HepG2 (cell line): ENCODE data around the gene CPPED1. TPM values are rescaled to one million over a fixed set of nuclear protein-coding genes. Genes with fewer than 3 reads are reported as not detected.

Experiments used
- AGO1 ChIP-seq: fragments of 200-400 bp; formaldehyde crosslinking; IDR thresholded peaks from 2 replicates; pipeline ENCODE4 v1.6.1; 2017; ENCODE audit warnings: mild to moderate bottlenecking, low read depth, low read length, moderate library complexity; ENCODE audit not compliant: poor library complexity, severe bottlenecking
- CCDC6 ChIP-seq: sonication (generic); formaldehyde crosslinking; IDR thresholded peaks from 2 replicates; pipeline ENCODE4 v1.8.1; 2022; ENCODE audit warnings: mild to moderate bottlenecking, missing genetic modification reagents, moderate library complexity
- DDIT3 ChIP-seq: sonication (generic); formaldehyde crosslinking; IDR thresholded peaks from 2 replicates; pipeline ENCODE4 v1.4.0; 2020; ENCODE audit warnings: mild to moderate bottlenecking, missing genetic modification reagents
- HCFC1 ChIP-seq: fragments of 150-350 bp; IDR thresholded peaks from 2 replicates; pipeline ENCODE4 v1.6.1; 2014; ENCODE audit warnings: low read depth, low read length
- HNF4G ChIP-seq, 2 experiments: sonication (generic) in 1 of 2; formaldehyde crosslinking in 1 of 2; IDR thresholded peaks; 2 replicates each; pipeline versions ENCODE4 v1.4.0 to v1.6.1; 2011 to 2020; ENCODE audit warnings: borderline replicate concordance in 2 of 2, low read depth in 2 of 2, mild to moderate bottlenecking in 2 of 2, low read length in 1 of 2, missing genetic modification reagents in 1 of 2, moderate library complexity in 1 of 2
- MBD4 ChIP-seq: IDR thresholded peaks from 2 replicates; pipeline ENCODE4 v1.6.1; 2012; ENCODE audit warnings: low read length, inconsistent platforms, borderline replicate concordance
- MYC ChIP-seq: sonication (generic); formaldehyde crosslinking; IDR thresholded peaks from 2 replicates; pipeline ENCODE4 v1.9.0; 2021; ENCODE audit warnings: missing genetic modification reagents, borderline replicate concordance
- NFYB ChIP-seq: sonication (generic); formaldehyde crosslinking; IDR thresholded peaks from 2 replicates; pipeline ENCODE4 v1.4.0; 2020; ENCODE audit warnings: missing genetic modification reagents
- POGZ ChIP-seq: sonication (generic); formaldehyde crosslinking; IDR thresholded peaks from 2 replicates; pipeline ENCODE4 v1.4.0; 2020; ENCODE audit warnings: mild to moderate bottlenecking, missing genetic modification reagents
- POLR2AphosphoS5 ChIP-seq: IDR thresholded peaks from 2 replicates; pipeline ENCODE4 v1.6.1; 2012; ENCODE audit warnings: low read depth, low read length
- SUZ12 ChIP-seq: fragments of 150-350 bp; IDR thresholded peaks from 2 replicates; pipeline ENCODE4 v1.6.1; 2014; ENCODE audit warnings: low read depth, low read length
- ZEB1 ChIP-seq: IDR thresholded peaks from 2 replicates; pipeline ENCODE4 v1.6.1; 2012; ENCODE audit warnings: mild to moderate bottlenecking, low read depth, inconsistent platforms; ENCODE audit not compliant: insufficient replicate concordance
- ZFY ChIP-seq: sonication (generic); formaldehyde crosslinking; IDR thresholded peaks from 2 replicates; pipeline ENCODE4 v1.4.0; 2020; ENCODE audit warnings: missing genetic modification reagents
- ZNF235 ChIP-seq: sonication (generic); formaldehyde crosslinking; IDR thresholded peaks from 2 replicates; pipeline ENCODE4 v1.8.1; 2023; ENCODE audit warnings: mild to moderate bottlenecking, missing genetic modification reagents, borderline replicate concordance
- ZNF337 ChIP-seq: sonication (generic); formaldehyde crosslinking; IDR thresholded peaks from 2 replicates; pipeline ENCODE4 v1.5.1; 2020; ENCODE audit warnings: missing genetic modification reagents, low read depth, mild to moderate bottlenecking, borderline replicate concordance
- ZNF367 ChIP-seq: sonication (generic); formaldehyde crosslinking; IDR thresholded peaks from 2 replicates; pipeline ENCODE4 v1.4.0; 2020; ENCODE audit warnings: missing genetic modification reagents, borderline replicate concordance
- ZNF430 ChIP-seq: sonication (generic); formaldehyde crosslinking; IDR thresholded peaks from 2 replicates; pipeline ENCODE4 v1.9.0; 2021; ENCODE audit warnings: mild to moderate bottlenecking, missing genetic modification reagents
- ZNF547 ChIP-seq: sonication (generic); formaldehyde crosslinking; IDR thresholded peaks from 2 replicates; pipeline ENCODE4 v1.5.1; 2020; ENCODE audit warnings: mild to moderate bottlenecking, missing genetic modification reagents
- ZNF563 ChIP-seq: sonication (generic); formaldehyde crosslinking; IDR thresholded peaks from 2 replicates; pipeline ENCODE4 v1.8.0; 2022; ENCODE audit warnings: mild to moderate bottlenecking, moderate library complexity, missing genetic modification reagents
- ZNF614 ChIP-seq: IDR thresholded peaks from 2 replicates; pipeline ENCODE4 v1.6.1; 2018; ENCODE audit warnings: missing biosample characterization, missing genetic modification reagents, inconsistent platforms, borderline replicate concordance
- ZNF672 ChIP-seq: sonication (generic); formaldehyde crosslinking; IDR thresholded peaks from 2 replicates; pipeline ENCODE4 v1.8.1; 2022; ENCODE audit warnings: missing genetic modification reagents
- ZNF687 ChIP-seq: sonication (generic); formaldehyde crosslinking; IDR thresholded peaks from 2 replicates; pipeline ENCODE4 v1.5.1; 2020; ENCODE audit warnings: mild to moderate bottlenecking, missing genetic modification reagents, moderate library complexity
- ZNF780A ChIP-seq: sonication (generic); formaldehyde crosslinking; IDR thresholded peaks from 2 replicates; pipeline ENCODE4 v1.8.0; 2022; ENCODE audit warnings: mild to moderate bottlenecking, missing genetic modification reagents, moderate library complexity
- ZNF83 ChIP-seq: sonication (generic); formaldehyde crosslinking; IDR thresholded peaks from 2 replicates; pipeline ENCODE4 v1.4.0; 2020; ENCODE audit warnings: missing genetic modification reagents, mild to moderate bottlenecking, borderline replicate concordance
- polyA plus RNA-seq, 8 experiments: library from polyadenylated mRNA; depleted of rRNA in 3 of 8; stranded (reverse) in 7 of 8; unstranded in 1 of 8; fragments of >200 nt; fragmentation: Illumina TruSeq in 4 of 8; extraction: Trizol in 4 of 8; gene quantifications; 2 replicates each; pipeline versions ENCODE4 v1.2.1 to v1.2.3, GENCODE V29; 2011 to 2016; ENCODE audit warnings: low read depth in 4 of 8, missing spikeins in 1 of 8, mixed read lengths in 1 of 8; ENCODE audit not compliant: insufficient read depth in 1 of 8
- total RNA-seq, 5 experiments: library from RNA; depleted of rRNA; stranded (reverse); fragments of >200 nt; fragmentation: Illumina TruSeq; extraction: Trizol; gene quantifications; 2 replicates each; pipeline ENCODE4 v1.2.3, GENCODE V29; 2016; ENCODE audit warnings: low read depth in 1 of 5
- TF ChIP-seq, protein P1 (sequence below): sonication (generic); formaldehyde crosslinking; IDR thresholded peaks from 2 replicates; pipeline ENCODE4 v1.4.0; 2020; ENCODE audit warnings: missing genetic modification reagents

CPPED1 gene
- total and polyA plus RNA-seq, 2 of the 13 experiments (the other 11 are each of a cell fraction or from before 2014, with no cell fraction given), result 66.6 to 71.3 TPM

DNA sequence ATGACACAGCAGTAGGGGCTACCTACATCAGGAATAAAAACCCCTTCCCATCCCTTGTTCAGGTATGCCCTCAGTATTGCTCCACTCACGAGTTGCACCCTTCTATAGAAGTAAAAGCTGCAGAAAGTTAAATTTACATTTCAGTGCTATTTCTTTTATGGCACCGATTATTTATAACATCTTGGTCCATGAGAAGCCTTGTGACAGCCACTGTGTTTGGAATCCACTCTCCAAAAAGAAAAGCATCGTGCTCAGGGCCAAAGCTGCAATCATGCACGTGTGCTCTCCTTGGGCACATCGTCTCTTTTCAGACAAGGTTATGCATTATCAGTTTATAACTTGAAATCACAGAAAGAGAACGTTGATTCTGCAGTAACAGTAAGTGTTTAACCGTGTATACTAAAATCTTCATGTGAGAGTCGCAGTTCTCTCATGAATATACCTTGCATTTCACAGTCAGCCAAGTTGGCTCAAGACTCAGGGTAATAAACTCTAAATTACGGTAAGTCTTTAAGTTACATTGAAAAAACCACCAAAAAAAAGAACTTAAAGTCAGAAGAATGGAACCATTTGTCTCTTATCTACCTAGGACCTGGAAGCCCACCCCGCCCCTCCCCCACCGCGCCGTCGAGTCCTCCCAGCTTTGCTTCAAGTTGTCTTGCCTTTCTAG lies 189.6 kb downstream of the CPPED1 start (continued):
- no peak for TF ChIP-seq SUZ12
- no peak for TF ChIP-seq ZNF430 (CRISPR knock-in tag)
- TF ChIP-seq MYC (CRISPR knock-in tag), result no peak
- TF ChIP-seq ZNF337 (CRISPR knock-in tag), result no peak
- TF ChIP-seq POGZ (CRISPR knock-in tag), result no peak
- no peak for TF ChIP-seq ZNF614 (CRISPR knock-in tag)
- no peak for TF ChIP-seq HCFC1
- TF ChIP-seq ZFY (CRISPR knock-in tag), result no peak
- TF ChIP-seq CCDC6, result no peak; the same call in 1 of the 2 replicates
- TF ChIP-seq ZNF235 (CRISPR knock-in tag), result no peak
- TF ChIP-seq ZNF687 (CRISPR knock-in tag), result peak; percentile 40
- no peak for TF ChIP-seq DDIT3 (CRISPR knock-in tag)
- TF ChIP-seq NFYB (CRISPR knock-in tag), result peak; percentile 9; the same call in 1 of the 2 replicates
- no peak for TF ChIP-seq HNF4G (IDR thresholded peaks at IDR 0.05; ENCODE audit: borderline replicate concordance, low read depth, low read length)
- TF ChIP-seq HNF4G (CRISPR knock-in tag; IDR thresholded peaks at IDR 0.05; ENCODE audit: borderline replicate concordance, low read depth), result no peak
- TF ChIP-seq ZNF563 (CRISPR knock-in tag), result no peak
- no peak for TF ChIP-seq AGO1
- no peak for TF ChIP-seq ZNF367 (CRISPR knock-in tag)
- TF ChIP-seq, protein P1, sequence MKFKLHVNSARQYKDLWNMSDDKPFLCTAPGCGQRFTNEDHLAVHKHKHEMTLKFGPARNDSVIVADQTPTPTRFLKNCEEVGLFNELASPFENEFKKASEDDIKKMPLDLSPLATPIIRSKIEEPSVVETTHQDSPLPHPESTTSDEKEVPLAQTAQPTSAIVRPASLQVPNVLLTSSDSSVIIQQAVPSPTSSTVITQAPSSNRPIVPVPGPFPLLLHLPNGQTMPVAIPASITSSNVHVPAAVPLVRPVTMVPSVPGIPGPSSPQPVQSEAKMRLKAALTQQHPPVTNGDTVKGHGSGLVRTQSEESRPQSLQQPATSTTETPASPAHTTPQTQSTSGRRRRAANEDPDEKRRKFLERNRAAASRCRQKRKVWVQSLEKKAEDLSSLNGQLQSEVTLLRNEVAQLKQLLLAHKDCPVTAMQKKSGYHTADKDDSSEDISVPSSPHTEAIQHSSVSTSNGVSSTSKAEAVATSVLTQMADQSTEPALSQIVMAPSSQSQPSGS (CRISPR knock-in tag), result peak; percentile 4; the same call in 1 of the 2 replicates
- TF ChIP-seq ZEB1, result peak; percentile 10
- TF ChIP-seq MBD4, result peak; percentile 78; the same call in 1 of the 2 replicates
- no peak for TF ChIP-seq ZNF547
- TF ChIP-seq ZNF83 (CRISPR knock-in tag), result no peak
- TF ChIP-seq ZNF672, result no peak
- TF ChIP-seq ZNF780A (CRISPR knock-in tag), result no peak
- peak; percentile 66 for TF ChIP-seq POLR2AphosphoS5
